GM15510 (cell line): ENCODE measurements around the gene RPL15.

ENCODE experiments used
- POLR2A ChIP-seq: IDR thresholded peaks from 3 replicates; pipeline ENCODE4 v1.6.1; 2011; ENCODE audit warnings: borderline replicate concordance; ENCODE audit not compliant: insufficient read length; ENCODE audit errors: extremely low read depth

Gene RPL15

DNA sequence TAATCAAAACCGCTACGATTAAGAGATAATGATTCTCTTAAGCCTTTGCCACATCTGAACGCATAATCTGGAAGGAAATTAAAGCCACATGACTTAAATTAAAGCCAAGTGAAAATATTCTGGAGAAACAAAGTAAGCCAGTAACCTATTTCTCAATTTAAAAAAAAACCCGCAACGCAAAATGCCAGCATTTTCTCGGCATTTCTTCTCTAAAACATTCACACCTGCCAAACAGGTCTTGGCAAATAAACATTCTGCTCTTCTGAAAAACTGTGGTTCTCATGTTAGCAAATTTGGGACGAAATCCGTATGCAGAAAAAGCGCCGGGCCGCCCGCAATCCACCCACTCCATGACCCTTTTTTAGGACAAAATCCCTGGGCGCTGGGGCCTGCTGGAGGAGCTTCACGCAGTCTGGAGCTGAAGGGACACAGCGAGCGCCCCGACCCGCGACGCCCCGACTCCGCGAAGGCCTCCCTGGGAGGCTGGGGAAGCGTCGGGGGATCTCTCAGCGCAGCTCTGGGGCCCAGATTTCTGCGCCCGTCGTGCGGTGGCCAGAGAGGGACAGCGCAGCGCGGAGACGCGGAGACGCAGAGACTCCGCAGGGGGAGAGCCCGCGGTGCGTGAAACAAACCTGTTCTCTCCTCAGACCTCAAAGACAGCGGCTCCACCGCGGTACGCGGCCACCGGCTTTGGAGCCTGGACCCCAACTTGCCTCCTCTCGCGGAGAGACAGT, 613 bp upstream of the RPL15 start:
- no peak for TF ChIP-seq POLR2A

DNA sequence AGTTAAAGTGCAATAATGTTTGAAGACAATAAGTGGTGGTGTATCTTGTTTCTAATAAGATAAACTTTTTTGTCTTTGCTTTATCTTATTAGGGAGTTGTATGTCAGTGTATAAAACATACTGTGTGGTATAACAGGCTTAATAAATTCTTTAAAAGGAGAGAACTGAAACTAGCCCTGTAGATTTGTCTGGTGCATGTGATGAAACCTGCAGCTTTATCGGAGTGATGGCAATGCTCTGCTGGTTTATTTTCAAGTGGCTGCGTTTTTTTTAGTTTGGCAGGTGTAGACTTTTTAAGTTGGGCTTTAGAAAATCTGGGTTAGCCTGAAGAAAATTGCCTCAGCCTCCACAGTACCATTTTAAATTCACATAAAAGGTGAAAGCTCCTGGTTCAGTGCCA, 2.7 kb downstream of the RPL15 start:
- TF ChIP-seq POLR2A: no peak

DNA sequence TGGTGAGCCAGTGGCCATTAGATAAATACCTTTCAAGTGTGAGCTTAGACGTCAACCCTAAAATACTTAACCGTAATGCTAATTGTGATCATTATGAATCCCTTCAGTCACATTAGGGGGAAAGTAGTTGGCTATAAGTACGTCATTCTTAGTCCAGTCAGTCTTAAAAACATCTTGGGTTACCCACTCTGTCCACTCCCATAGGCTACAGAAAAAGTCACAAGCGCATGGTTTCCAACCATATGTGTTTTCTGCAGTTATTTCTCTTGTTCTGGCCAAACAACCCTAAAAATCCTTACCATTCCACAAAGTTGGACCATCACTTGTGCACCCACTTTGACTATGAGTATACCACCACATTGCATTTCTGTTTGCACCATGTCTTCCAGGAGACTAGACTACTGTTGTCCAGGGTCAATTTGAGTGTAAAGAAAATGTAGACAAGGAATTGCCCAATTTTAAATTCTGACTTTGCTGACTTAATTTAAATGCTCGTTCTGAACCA, 3.3 kb downstream of the RPL15 start:
- TF ChIP-seq POLR2A: no peak

DNA sequence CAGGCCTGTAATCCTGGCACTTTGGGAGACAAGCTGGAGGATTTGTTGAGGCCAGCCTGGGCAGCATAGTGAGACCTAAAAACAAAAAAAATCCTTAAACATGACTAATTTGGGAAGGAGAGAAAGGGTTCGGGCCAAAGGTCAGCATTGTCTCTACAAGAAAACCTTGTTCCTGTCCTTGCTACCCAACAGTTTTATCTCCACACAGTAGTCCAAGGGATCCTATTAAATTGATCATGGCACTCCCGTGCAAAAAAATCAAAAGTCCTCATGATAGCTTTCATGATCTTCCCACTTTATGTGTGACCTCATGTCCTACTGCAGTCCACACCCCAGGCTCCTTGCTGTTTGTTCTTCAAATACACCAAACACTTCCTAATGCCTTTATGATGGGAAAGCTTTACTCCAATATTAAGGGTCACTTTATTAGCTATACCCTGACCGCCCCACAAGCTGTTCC, 4.2 kb downstream of the RPL15 start:
- no peak for TF ChIP-seq POLR2A

DNA sequence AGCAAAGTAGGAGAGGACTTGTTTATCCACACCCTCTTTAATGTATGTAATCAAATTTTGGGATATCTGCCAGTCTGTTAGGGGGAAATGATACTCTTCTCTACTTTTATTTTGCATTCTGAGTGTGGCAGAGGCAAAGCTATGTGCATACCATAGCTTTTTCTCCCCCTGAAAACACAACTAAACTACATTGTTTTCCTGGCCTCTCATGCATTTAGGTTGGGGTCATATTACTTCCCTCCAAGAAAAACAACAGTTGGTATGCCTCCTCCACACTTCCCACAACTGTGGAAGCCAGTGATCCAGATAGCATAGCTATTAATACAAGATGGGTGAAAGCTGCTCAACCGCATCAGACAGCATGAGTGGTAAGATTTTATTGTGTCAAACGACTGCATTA, 6.9 kb downstream of the RPL15 start:
- TF ChIP-seq POLR2A: no peak

DNA sequence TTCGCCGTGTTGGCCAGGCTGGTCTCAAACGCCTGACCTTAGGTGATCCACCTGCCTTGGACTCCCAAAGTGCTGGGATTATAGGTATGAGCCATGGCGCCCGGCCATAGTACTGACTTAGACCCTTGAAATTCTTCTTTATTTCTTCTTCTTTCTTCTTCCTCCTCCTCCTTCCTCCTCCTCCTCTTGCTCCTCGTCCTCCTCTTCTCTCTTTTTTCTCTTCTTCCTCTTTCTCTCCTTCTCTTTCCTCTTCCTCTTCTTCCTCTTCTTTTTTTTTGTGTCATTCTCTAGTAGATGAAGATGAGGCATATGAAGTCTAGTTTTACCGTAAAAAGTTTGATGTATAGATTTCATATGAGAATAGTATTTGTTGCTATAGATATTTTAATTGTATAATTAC, 9.3 kb downstream of the RPL15 start:
- TF ChIP-seq POLR2A: no peak

DNA sequence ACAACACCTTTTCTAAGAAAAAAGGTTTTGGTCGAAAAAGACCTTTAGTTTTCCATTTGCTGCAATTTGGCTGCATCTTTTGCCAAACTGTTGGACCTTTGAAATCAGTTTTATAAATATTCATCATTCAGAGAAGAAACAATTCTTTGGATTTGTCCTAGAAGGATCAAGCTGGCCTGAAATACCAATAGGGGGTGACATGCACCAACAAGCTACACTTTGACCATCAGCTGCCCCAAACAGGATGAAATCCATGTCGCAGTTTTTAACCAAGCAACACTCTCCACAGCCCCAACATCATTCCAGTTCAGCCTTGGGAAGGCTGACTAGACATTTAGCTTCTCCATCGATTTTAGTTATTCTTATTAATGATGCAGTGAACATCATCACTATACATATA, 9.8 kb downstream of the RPL15 start:
- TF ChIP-seq POLR2A: no peak

DNA sequence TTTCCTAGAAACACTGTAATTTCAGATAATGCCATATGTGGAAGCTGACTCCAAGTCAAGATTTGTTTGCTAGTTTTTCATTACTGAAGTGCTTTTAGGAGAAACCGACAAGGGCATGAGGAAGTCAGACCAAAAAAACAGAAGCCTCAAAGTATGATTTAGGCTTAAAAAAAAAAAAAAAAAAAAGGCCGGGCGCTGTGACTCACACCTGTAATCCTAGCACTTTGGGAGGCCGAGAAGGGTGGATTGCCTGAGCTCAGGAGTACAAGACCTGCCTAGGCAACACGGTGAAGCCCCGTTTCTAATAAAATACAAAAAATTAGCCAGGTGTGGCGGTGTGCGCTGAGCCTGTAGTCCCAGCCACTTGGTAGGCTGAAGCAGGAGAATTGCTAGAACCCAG, 11.6 kb downstream of the RPL15 start:
- TF ChIP-seq POLR2A: no peak

DNA sequence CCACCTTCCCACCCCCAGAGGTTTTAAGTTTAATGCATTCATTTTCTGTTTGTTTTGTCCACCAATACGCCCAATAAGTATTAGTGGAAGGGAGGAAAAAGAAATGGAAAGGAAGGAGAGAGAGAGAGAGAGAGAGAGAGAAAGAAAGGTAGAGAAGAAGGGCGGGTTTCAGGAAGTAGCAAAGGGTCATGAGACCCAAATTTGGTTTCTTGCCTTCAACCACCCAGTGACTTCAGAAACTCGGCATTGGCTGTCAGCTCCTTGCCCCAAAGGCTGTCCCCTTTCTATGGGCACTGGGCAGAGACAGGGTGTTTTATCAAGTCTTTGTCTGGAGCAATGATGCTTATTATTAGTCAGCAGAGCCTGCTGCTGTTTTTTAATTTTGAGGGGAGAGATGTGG, 14.7 kb downstream of the RPL15 start:
- TF ChIP-seq POLR2A: no peak

DNA sequence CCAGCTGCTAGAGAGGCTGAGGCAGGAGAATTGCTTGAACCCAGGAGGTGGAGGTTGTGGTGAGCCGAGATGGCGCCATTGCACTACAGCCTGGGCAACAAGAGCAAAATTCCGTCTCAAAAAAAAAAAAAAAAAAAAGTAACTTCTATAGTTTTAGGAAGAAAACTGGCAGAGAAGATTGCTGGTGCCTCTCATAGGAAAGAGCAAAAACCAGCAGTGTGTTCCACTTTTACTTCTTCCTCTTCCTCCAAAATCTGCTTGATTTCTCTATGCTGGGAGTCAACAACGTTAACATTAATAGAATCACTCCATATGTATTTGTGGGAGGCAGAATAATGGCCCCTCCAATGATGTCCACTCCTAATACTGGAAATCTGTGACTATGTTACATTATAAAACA, 15.6 kb downstream of the RPL15 start:
- no peak for TF ChIP-seq POLR2A

DNA sequence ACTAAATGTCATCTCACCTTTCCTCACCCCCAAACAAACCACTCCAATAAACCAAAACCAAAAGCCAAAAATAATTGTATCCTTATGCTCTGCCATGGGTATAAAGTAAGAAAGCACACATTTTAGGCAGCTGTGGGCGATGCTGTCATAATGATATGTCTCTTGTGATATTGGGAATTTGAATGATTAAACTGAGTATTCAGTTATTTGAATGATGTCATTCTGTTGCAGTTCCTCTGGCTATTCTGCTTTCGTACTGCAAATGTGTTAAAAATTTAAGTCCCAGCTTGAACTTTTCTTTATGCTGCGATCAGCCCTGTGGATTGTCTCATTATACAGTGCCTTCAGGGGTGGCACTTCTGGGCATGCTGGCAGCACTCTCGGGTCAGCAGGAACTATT, 17.3 kb downstream of the RPL15 start:
- no peak for TF ChIP-seq POLR2A

DNA sequence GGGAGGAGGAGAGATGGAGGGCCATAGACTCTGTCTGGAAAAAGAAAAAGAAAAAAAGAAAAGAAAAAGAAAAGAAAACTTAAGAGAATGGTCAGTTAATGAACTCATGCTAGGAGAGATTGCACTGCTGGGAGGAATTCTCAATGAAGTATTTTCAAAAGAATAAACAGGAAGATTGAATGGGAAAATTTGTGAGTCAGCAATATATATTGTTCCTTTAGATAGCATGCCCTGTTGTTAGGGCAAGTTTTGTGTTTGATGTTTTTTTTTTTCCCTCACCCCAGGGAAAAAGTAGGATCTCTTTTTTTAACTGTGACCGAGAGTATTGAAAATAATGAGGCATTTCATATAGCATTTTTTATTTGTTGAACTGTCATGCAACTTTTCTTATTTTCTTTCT, 20.4 kb downstream of the RPL15 start:
- no peak for TF ChIP-seq POLR2A

DNA sequence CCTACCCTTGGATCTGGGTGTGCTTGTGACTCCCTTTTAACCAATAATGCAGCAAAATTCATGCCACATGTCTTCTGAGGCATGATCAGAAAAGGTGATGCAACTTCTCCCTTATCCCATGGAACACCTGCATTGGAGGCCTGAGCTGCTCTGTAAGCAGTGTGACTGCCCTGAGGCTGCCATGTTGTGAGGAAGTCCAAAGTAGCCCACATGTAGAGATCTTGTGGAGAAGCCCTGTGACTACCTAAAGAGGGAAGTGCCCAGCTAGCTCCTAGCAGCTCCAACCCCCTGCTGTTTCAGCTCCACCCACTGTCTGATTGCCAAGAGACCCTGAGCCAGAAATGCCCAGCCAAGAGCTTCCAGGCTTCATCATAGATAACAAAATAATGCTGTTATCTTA, 21.8 kb downstream of the RPL15 start:
- no peak for TF ChIP-seq POLR2A

DNA sequence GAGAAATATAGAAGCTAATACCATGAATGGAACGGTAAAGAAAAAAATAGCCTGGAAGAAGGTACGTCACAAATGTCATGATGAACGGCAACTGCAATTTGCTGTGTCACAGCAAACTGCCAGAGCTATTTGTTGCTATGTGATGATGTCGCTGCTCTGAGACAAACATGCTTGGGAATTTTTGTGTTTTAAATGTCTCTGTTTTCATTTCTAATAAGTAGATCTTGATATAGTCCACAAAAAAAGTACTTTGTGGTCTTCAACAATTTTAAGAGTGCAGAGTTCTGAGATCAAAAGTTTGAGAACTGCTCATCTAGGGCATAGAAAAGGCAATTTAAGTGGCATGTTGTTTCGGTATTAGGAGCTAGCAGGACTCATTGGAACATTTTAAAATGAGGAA, 23.8 kb downstream of the RPL15 start:
- no peak for TF ChIP-seq POLR2A

DNA sequence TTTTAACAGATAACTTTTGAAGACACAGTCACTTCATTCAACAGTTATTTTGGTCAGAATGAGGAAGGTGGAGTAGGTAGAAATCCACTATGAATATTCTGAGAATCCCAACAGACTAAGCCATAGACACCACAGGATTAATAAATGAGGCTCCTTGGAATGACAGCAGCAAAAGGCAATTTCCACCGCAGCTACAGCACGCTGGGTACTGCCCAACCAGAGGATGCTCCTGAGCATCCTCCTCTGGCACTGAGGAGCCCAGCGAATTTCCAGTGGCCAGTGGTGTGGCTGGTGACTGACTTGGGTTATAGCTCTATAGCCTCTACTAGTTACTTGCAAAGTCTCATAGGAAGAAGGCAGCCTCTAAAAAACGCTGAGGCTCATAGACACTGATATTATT, 24.5 kb downstream of the RPL15 start:
- TF ChIP-seq POLR2A: no peak

DNA sequence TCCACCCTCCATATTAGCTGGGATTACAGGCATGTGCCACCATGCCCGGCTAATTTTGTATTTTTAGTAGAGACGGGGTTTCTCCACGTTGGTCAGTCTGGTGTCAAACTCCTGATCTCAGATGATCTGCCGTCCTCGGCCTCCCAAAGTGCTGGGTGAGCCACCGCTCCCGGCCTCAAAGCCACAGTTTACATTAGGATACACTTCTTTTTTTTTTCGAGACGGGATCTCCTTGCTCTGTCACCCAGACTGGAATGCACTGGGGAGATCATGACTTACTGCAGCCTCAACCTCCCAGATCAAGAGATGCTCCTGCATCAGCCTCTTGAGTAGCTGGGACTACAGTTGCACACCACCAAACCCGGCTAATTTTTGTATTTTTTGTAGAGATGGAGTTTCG, 25.6 kb downstream of the RPL15 start:
- TF ChIP-seq POLR2A: no peak
